ENCODE measurements around the gene TRPM8.

TRPM8 gene

GRCh38 chr2:234048049-234048448 lies 130.9 kb downstream of the TRPM8 start:
- TF ChIP-seq, protein P1, sequence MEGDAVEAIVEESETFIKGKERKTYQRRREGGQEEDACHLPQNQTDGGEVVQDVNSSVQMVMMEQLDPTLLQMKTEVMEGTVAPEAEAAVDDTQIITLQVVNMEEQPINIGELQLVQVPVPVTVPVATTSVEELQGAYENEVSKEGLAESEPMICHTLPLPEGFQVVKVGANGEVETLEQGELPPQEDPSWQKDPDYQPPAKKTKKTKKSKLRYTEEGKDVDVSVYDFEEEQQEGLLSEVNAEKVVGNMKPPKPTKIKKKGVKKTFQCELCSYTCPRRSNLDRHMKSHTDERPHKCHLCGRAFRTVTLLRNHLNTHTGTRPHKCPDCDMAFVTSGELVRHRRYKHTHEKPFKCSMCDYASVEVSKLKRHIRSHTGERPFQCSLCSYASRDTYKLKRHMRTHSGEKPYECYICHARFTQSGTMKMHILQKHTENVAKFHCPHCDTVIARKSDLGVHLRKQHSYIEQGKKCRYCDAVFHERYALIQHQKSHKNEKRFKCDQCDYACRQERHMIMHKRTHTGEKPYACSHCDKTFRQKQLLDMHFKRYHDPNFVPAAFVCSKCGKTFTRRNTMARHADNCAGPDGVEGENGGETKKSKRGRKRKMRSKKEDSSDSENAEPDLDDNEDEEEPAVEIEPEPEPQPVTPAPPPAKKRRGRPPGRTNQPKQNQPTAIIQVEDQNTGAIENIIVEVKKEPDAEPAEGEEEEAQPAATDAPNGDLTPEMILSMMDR (IDR thresholded peaks at IDR 0.05) = no peak
- Histone ChIP-seq H3K27ac (no peak overlapping the region), H3K27me3 (no peaks in the 10 kb centered on the region)

GRCh38 chr2:234050455-234051135 lies 133.4 kb downstream of the TRPM8 start, which contains the start of gene SPP2:
Gene SPP2 (plus strand): TSS chr2:234050702. CDS start chr2:234050787, 85 bp downstream.
- no peaks in the 10 kb centered on the region for H3K4me1 ChIP-seq
- TF ChIP-seq, protein P1 (IDR thresholded peaks at IDR 0.05) = no peak
- intact Hi-C loops (cut with DNase I; ENCODE audit: low total_unique reads) = no loop called here
- H3K27me3 ChIP-seq = no peaks in the 10 kb centered on the region
- H3K4me3 ChIP-seq = no peak within 1 kb of the TSS
- DNase-seq = no peak
- H3K27ac ChIP-seq = no peak within 1 kb of the TSS
- no peaks in the 10 kb centered on the region for H3K36me3 ChIP-seq
- no peaks in the 10 kb centered on the region for H3K9me3 ChIP-seq

More at GRCh38 chr2:234048049-234048448, 130.9 kb downstream of the TRPM8 start:
- no peaks in the 10 kb centered on the region for H3K4me1 ChIP-seq
- no peaks in the 10 kb centered on the region for H3K36me3 ChIP-seq
- H3K9me3 ChIP-seq = no peaks in the 10 kb centered on the region
- intact Hi-C loops (cut with DNase I; ENCODE audit: low total_unique reads) = no loop called here
- H3K4me3 ChIP-seq = no peak overlapping the region
- DNase-seq = no peak

DNA sequence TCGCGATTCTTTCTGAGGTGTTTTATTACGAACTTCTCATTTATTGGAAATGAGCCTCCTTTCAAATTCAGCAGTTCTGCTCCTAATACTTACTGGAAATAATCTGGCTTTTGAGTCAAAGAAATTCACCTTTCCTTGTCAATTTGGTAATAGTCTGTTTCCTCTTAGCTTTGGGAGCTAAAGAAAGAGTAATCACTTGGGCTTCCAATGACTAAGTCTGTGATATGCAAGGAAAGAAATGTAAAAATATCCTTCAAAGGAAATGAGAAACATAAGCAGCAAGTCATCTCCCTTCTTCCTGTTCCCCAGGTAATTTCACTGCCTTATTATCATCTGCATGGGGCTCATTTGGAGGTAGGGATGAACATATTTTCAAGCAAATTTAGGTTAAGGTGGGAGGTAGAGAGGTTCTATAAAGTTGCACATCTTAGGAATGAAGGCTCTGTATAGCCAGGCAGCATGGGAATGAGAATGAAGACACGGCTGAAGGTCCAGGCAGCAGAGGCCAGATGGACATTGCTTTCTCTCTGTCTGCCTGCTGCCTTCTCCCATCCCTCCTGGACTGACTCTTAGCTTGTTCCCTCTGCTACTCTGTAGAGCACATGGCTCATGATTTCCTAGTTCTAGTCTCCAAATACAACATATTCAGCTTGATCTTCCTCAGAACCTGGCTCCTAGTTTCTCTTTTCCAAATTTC lies 134.3 kb downstream of the TRPM8 start:
- DNase-seq = no peak
- TF ChIP-seq, protein P1 (IDR thresholded peaks at IDR 0.05) = no peak
- Histone ChIP-seq H3K27ac (no peak overlapping the region), H3K36me3 (no peaks in the 10 kb centered on the region), H3K9me3 (no peaks in the 10 kb centered on the region), H3K4me1 (no peaks in the 10 kb centered on the region), H3K4me3 (no peak overlapping the region), H3K27me3 (no peaks in the 10 kb centered on the region)
- intact Hi-C loops (cut with DNase I; ENCODE audit: low total_unique reads) = no loop called here

- intact Hi-C loops (cut with DNase I; ENCODE audit: low total_unique reads) = no loop called here
- DNase-seq = no peak
- no peak overlapping the region for H3K27ac ChIP-seq
These were observed 141.7 kb downstream of the TRPM8 start for GRCh38 chr2:234058881-234059280.

GRCh38 chr2:234060236-234060635 lies 143.1 kb downstream of the TRPM8 start:
- TF ChIP-seq, protein P1 (IDR thresholded peaks at IDR 0.05) = no peak
- no peak overlapping the region for H3K27ac ChIP-seq
- no peak overlapping the region for H3K4me3 ChIP-seq
- no peaks in the 10 kb centered on the region for H3K36me3 ChIP-seq
- intact Hi-C loops (cut with DNase I; ENCODE audit: low total_unique reads) = no loop called here
- H3K4me1 ChIP-seq = no peaks in the 10 kb centered on the region
- no peak for DNase-seq
- H3K27me3 ChIP-seq = peaks cover 0 to 3% of the 10 kb centered on the region in 2 donors
- H3K9me3 ChIP-seq = no peaks in the 10 kb centered on the region

More at GRCh38 chr2:234058881-234059280, 141.7 kb downstream of the TRPM8 start:
- Histone ChIP-seq H3K36me3 (no peaks in the 10 kb centered on the region), H3K27me3 (peaks cover 0 to 3% of the 10 kb centered on the region in 2 donors), H3K4me3 (no peak overlapping the region), H3K9me3 (no peaks in the 10 kb centered on the region), H3K4me1 (no peaks in the 10 kb centered on the region)
- TF ChIP-seq, protein P1 (IDR thresholded peaks at IDR 0.05) = no peak
